Activated B cell treated with CpG ODN at 0.5 μM for 24 hours (primary cell): ENCODE measurements around the gene PRR15. TPM values are rescaled to one million over a fixed set of nuclear protein-coding genes. Genes with fewer than 3 reads are reported as not detected.

Experiments used
- ATAC-seq: fragments of 200-7000 bp; cut with Tn5 transposase; one replicate; pipeline ENCODE4 v1.10.0; 2021; ENCODE audit warnings: low read depth, mild to moderate bottlenecking, moderate library complexity
- CTCF ChIA-PET: fragments of 350-600 bp; sonication (Branson Sonifier 250); formaldehyde crosslinking; loops from one replicate; lab custom pipeline; 2021; ENCODE audit warnings: antibody characterized with exemption; lab: Charles Lee
- POLR2A ChIA-PET: fragments of 350-600 bp; sonication (Branson Sonifier 250); formaldehyde crosslinking; loops from one replicate; lab custom pipeline; 2021; ENCODE audit warnings: antibody characterized with exemption; lab: Charles Lee
- DNase-seq: peaks from one replicate; pipeline ENCODE4 v3.0.0; 2022
- H3K27ac Mint-ChIP-seq: one replicate; pipeline ENCODE4 v1.8.0; 2020; ENCODE audit warnings: mixed read lengths
- H3K27me3 Mint-ChIP-seq: one replicate; pipeline ENCODE4 v1.8.0; 2021; ENCODE audit warnings: mixed read lengths
- H3K36me3 Mint-ChIP-seq: one replicate; pipeline ENCODE4 v1.8.0; 2021; ENCODE audit warnings: low read depth, mixed read lengths
- H3K4me1 Mint-ChIP-seq: one replicate; pipeline ENCODE4 v1.8.0; 2021; ENCODE audit warnings: mixed read lengths
- H3K4me3 Mint-ChIP-seq: one replicate; pipeline ENCODE4 v1.8.0; 2020; ENCODE audit warnings: mild to moderate bottlenecking, mixed read lengths
- H3K9me3 Mint-ChIP-seq: one replicate; pipeline ENCODE4 v1.8.0; 2020; ENCODE audit warnings: mixed read lengths
- intact Hi-C: fragments of 100-400 bp; cut with micrococcal nuclease; formaldehyde crosslinking; loops from one replicate; pipeline ENCODE4 v1.15.1; 2024
- total RNA-seq: library from RNA; stranded (reverse); gene quantifications from 2 replicates; pipeline ENCODE4 v1.2.3, GENCODE V29; 2022
- TF ChIP-seq, protein P1 (sequence below): fragments of 200-600 bp; IDR thresholded peaks from one replicate; pipeline ENCODE4 v1.8.0; 2022; ENCODE audit warnings: antibody characterized with exemption, mild to moderate bottlenecking

PRR15 gene
- total RNA-seq, 1 donor from 2014 or later: not detected

DNA sequence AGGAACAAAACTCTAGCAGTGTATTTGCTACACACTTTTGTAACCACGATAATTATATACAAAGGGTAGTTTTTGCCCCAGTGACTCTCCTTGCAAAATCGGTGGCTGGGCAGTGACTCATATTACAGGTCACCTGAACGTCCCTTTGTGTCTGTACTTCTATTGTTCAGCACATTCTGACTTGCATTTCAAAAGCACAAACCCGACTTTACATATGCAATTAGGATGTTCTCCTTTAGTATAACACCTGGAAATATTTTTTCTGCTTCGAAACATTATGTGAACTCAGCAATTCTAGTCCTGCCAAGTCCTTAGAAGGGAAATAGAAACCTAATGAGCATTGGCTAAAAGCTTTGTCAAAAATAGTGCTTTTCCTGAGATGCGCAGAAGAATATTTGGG is 6.0 kb downstream of the PRR15 start:
- Mint-ChIP-seq H3K27ac (no peak overlapping the region), H3K4me1 (peaks cover 20% of the 10 kb centered on the region), H3K4me3 (no peak overlapping the region), H3K9me3 (no peaks in the 10 kb centered on the region), H3K36me3 (no peaks in the 10 kb centered on the region), H3K27me3 (peaks cover 46% of the 10 kb centered on the region)
- intact Hi-C loops: no loop called here
- ChIA-PET POLR2A (no interaction called here), CTCF (no interaction called here)
- TF ChIP-seq, protein P1, sequence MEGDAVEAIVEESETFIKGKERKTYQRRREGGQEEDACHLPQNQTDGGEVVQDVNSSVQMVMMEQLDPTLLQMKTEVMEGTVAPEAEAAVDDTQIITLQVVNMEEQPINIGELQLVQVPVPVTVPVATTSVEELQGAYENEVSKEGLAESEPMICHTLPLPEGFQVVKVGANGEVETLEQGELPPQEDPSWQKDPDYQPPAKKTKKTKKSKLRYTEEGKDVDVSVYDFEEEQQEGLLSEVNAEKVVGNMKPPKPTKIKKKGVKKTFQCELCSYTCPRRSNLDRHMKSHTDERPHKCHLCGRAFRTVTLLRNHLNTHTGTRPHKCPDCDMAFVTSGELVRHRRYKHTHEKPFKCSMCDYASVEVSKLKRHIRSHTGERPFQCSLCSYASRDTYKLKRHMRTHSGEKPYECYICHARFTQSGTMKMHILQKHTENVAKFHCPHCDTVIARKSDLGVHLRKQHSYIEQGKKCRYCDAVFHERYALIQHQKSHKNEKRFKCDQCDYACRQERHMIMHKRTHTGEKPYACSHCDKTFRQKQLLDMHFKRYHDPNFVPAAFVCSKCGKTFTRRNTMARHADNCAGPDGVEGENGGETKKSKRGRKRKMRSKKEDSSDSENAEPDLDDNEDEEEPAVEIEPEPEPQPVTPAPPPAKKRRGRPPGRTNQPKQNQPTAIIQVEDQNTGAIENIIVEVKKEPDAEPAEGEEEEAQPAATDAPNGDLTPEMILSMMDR: no peak
- ATAC-seq (no peak), DNase-seq (no peak)

DNA sequence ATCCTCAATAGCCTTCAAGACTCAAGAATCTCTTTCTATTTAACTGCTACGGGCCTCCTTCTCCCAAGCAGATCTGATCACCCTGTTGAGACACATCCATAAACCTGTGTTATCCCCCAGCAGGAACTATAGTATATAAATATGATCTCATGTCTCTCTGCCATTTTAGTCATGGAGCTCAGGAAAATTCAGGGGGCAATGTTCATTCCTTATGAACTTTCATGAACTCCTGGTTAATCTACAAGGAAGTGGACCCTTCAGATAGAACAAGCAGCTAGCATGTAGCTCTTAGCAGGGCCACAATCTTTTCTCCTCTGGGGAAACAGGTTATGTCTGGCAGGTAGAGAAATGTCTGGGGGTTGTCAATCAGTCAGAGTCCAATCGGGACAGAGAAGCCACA is 8.9 kb downstream of the PRR15 start:
- peaks cover 11% of the 10 kb centered on the region for H3K9me3 Mint-ChIP-seq
- H3K27me3 Mint-ChIP-seq: peaks cover 35% of the 10 kb centered on the region
- intact Hi-C loops: no loop called here
- TF ChIP-seq, protein P1: no peak
- no peak overlapping the region for H3K4me3 Mint-ChIP-seq
- ATAC-seq: no peak
- CTCF ChIA-PET: no interaction called here
- DNase-seq: no peak
- no peaks in the 10 kb centered on the region for H3K4me1 Mint-ChIP-seq
- POLR2A ChIA-PET: no interaction called here
- no peak overlapping the region for H3K27ac Mint-ChIP-seq
- no peaks in the 10 kb centered on the region for H3K36me3 Mint-ChIP-seq

DNA sequence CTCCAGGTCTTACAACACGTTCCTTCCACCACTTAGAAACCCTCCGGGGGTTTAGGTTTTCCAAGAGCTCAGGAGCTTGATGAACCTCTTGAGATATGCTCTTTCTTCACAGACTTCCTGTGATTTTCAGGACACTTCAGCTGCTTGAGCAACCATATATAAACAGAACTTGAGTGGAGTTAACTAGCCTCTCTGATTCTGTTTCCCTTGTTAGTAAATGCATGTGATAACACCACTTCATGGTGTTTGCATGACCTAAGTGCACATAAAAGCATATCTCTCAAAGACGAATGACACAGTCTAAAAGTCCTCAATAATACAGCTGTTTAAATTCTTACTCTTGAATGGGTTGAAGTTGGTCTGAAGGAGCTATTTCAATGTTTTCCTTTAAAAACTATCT is 9.9 kb downstream of the PRR15 start:
- Mint-ChIP-seq H3K27ac (no peak overlapping the region), H3K9me3 (peaks cover 15% of the 10 kb centered on the region), H3K4me3 (no peak overlapping the region), H3K27me3 (peaks cover 32% of the 10 kb centered on the region), H3K4me1 (no peaks in the 10 kb centered on the region), H3K36me3 (no peaks in the 10 kb centered on the region)
- ChIA-PET CTCF (no interaction called here), POLR2A (no interaction called here)
- intact Hi-C loops: no loop called here
- DNase-seq (no peak), ATAC-seq (no peak)
- TF ChIP-seq, protein P1: no peak

DNA sequence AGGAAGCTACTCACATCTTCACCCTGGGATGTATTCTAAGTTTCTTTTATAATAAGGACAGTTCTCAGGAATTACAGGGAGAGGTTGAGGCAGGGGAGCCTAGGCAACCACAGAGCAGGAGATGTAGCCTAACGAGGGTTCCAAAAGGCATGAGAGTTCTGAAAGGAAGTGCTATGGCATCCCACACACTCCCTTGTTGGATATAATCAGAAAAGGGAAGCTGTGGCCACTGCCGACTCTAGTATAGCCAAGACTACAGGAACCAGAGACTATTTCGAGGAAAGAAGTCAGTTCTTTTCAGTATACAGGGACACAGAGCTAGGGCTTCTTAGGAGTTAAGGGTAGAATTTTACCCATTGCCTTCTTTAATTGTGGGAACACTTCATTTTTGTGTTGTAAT is 11.0 kb downstream of the PRR15 start:
- no peak overlapping the region for H3K4me3 Mint-ChIP-seq
- peaks cover 29% of the 10 kb centered on the region for H3K27me3 Mint-ChIP-seq
- H3K36me3 Mint-ChIP-seq: no peaks in the 10 kb centered on the region
- ATAC-seq (no peak), DNase-seq (no peak)
- ChIA-PET POLR2A (no interaction called here), CTCF (no interaction called here)
- peaks cover 17% of the 10 kb centered on the region for H3K9me3 Mint-ChIP-seq
- no peaks in the 10 kb centered on the region for H3K4me1 Mint-ChIP-seq
- intact Hi-C loops: no loop called here
- TF ChIP-seq, protein P1: no peak
- no peak overlapping the region for H3K27ac Mint-ChIP-seq

DNA sequence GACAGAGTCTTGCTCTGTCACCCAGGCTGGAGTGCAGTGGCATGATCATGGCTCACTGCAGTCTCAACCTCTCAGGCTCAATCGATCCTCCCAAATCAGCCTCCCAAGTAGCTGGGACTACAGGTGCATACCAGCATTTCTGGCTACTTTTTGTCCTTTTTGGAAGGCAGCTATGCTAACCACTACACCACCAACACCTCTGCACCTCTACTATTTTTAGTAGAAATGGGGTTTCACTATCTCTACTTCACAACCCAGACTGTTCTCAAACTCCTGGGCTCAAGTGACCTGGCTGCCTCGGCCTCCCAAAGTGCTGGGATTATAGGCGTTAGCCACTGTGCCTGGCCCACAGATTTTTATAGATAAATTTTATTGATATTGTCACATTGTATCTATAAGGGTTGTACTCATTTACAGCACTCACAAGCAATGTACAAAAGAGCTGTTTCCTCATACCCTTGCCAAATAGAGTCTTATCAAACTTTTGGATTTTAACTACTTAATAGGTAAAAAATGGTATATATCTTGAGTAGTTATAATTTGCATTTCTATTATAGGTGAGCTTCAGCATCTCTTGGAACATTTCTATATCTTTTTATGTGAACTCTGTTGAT is 23.7 kb downstream of the PRR15 start:
- peaks cover 8% of the 10 kb centered on the region for H3K4me1 Mint-ChIP-seq
- H3K27ac Mint-ChIP-seq: no peak overlapping the region
- no peaks in the 10 kb centered on the region for H3K27me3 Mint-ChIP-seq
- TF ChIP-seq, protein P1: no peak
- CTCF ChIA-PET: no interaction called here
- H3K4me3 Mint-ChIP-seq: no peak overlapping the region
- H3K9me3 Mint-ChIP-seq: no peaks in the 10 kb centered on the region
- intact Hi-C loops: no loop called here
- POLR2A ChIA-PET: no interaction called here
- no peaks in the 10 kb centered on the region for H3K36me3 Mint-ChIP-seq
- DNase-seq: no peak
- no peak for ATAC-seq
